HG03342 (cell line): ENCODE data around the gene HSD17B14.
"Not testable (repeated sequence)": the region's sequence is repeated elsewhere in the genome, so short reads cannot be mapped to it uniquely, and the experiment has no call there.

Experiments used
- ATAC-seq: cut with Tn5 transposase; IDR thresholded peaks from one replicate; pipeline ENCODE4 v1.9.1; 2021; ENCODE audit warnings: mild to moderate bottlenecking, moderate library complexity; ENCODE audit not compliant: unreplicated experiment

The HSD17B14 gene

DNA sequence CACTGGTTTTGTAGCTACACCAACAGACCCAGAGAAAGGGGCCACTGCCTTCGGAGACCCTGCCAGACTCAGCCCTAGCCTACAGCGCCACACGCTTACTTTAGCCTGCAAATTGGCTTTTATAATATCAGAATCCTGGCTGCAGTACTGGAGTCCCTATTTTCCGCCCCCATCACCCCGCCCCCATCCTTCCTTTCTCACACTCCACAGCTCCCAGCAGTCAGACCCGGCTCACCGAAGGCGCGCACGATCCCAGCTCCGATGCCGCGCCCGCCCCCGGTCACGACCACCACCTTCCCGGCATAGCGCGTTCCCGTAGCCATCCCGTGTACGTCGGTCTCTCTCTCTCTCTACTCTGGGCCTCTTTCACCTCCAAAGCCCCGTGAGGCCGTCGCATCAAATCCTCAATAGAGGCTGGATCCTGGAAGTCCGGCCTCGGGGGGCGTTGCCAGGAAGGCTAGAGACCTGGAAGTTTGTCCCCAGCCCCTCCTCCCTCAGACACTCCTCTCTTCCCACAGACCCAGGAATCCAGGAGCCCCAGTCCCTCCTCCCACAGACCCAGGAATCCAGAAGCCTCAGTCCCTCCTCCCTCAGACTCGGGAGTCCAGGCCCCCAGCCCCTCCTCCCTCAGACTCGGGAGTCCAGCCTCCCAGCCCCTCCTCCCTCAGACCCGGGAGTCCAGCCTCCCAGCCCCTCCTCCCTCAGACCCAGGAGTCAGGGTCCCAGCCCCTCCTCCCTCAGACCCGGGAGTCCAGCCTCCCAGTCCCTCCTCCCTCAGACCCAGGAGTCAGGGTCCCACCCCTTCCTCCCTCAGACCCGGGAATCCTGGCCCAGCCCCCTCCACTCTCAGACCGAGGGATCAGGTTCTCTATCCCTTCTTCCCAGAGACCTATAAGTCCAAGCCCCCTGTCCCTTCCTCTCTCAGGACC is at the start of gene HSD17B14:
Gene HSD17B14, minus strand, starts transcription at position 403 of the 929 bp plus-strand sequence. Its CDS starts 80 bp downstream, at position 323.
- peak; percentile 8 for ATAC-seq

DNA sequence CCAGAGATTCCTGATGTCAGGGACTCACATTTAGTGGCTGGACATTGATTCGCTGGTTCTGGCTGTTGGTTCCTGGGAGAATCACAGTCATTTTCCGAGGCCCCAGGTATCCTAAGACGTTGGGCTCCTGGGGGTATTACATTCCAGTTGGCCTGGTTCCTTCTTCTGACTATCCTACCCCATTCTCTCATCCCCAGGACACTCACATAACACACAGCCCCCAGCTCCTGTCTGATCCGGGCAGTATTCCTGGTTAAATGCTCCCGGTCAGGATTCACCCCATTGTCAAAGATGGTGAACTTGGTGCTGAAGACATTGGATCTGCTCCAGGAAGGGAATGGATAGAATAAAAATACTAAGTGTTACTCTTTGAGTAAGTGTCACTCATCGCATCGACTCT is 47.4 kb upstream of the HSD17B14 start:
- no peak for ATAC-seq

DNA sequence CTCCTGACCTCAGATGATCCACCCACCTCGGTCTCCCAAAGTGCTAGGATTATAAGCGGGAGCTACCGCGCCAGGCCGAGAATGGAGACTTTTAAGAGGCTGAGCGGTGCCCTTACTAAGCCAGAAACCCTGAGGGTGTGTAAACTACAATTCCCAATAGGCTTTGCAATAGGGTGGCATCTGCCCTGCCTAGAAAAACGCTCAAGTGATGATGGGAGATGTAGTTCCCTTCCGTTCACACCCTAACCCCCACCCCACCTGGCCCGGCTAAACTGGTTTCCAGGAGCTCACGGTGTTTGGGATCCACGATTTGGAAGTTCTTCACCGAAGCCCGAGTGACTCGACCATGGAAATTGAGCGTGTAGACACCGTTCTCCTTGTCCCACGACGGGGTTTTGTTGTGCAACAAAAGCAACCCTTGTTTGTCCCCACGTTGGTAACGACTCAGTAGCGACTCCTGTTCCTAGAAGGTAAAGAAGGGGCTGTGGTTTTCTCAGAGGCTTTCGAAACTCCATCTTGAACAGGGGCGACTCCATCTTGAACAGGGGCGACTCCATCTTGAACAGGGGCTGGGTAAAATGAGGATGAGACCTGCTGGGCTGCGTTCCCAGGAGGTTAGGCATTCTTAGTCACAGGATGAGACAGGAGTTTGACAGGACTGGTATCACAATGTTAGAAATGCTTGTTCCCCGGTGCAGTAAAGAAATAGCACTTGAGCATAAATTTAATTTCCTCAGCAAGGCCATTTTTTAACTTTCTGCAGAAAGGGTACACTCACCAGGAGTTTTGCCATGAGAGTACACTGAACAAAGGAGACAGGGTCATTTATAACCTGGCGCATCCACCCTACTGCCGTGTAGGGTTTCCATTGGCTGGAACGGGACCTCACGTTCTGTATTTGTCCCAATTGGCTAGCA is 45.7 kb upstream of the HSD17B14 start:
- ATAC-seq: no peak

DNA sequence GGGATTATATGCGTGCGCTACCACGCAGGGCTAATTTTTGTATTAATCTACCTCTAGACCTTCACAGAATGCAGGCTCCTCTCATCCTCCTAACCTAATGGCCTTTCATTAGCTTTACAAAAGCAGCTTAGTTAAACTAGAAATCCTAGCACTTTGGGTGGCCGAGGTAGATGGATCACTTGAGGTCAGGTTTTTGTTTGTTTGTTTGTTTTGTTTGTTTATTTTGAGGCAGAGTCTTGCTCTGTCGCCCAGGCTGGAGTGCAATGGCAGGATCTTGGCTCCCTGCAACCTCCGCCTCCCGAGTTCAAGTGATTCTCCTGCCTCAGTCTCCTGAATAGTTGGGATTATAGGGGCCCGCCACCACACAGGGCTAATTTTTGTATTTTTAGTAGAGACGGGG is 43.4 kb upstream of the HSD17B14 start:
- ATAC-seq: not testable (repeated sequence)

DNA sequence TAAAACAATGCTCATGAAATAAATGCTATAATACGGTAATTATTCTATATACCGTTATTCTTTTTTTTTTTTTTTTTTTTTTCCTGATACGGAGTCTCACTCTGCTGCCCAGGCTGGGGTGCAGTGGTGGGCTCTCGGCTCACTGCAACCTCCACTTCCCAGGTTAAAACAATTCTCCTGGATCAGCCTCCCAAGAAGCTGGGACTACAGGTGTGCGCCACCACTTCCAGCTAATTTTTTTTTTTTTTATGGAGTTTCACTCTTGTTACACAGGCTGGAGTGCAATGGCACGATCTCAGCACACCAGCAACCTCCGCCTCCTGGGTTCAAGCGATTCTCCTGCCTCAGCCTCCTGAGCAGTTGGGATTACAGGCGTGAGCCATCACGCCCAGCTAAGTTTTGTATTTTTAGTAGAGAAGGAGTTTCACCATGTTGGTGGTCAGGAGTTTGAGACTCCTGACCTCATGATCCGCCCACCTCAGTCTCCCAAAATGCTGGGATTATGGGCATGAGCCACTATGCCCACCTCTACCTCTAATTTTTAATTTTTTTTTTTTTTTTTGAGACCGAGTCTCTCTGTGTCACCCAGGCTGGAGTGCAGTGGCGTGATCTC is 42.8 kb upstream of the HSD17B14 start:
- no peak for ATAC-seq

DNA sequence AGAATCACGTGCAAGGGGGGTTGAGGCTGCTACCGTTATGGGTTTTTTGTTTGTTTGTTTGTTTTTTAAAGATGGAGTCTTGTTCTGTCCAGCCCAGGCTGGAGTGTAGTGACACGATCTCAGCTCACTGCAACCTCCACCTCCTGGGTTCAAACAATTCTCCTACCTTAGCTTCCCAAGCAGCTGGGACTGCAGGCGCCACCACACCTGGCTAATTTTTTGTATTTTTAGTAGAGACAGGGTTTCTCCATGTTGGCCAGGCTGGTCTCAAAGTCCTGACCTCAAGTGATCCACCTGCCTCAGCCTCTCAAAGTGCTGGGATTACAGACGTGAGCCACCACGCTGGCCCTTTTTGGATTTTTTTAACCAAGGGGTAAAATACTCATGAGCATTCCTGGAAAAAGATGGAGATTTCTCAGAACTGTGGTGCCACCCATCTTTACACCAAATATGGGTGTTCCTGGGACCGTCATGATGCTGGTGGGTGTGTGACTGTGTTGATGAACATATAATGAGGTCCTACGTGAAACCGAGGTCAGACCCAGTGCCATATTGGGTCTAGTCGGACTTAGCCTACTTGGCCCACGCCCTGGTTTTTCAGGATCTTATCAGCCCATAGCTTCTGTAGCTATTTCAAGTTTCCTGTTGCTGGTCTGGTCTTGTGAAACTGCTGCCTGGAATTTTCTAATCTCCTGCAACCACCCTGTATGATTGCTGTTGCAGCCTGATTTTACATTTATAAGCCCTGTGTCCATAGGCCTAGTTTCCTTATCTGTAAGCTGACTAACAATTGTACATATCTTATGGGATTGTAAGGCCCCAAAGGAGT is 42.1 kb upstream of the HSD17B14 start:
- no peak for ATAC-seq

DNA sequence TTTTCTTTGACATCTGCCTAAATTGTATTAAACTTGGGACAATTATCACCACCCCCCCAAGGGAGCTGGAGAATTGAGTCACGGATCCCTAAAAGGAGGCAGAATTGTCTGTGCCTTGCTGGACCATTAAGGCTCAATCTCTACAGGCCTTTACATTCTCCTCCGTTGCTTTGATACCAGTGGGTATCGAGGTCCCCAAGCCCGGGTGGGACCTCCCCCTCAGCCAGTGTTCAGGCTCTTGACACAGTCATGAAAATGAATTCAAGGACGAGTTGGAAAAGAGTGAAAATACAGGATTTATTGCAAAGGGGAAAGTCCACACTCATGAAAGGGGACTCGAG is 41.5 kb upstream of the HSD17B14 start:
- no peak for ATAC-seq

DNA sequence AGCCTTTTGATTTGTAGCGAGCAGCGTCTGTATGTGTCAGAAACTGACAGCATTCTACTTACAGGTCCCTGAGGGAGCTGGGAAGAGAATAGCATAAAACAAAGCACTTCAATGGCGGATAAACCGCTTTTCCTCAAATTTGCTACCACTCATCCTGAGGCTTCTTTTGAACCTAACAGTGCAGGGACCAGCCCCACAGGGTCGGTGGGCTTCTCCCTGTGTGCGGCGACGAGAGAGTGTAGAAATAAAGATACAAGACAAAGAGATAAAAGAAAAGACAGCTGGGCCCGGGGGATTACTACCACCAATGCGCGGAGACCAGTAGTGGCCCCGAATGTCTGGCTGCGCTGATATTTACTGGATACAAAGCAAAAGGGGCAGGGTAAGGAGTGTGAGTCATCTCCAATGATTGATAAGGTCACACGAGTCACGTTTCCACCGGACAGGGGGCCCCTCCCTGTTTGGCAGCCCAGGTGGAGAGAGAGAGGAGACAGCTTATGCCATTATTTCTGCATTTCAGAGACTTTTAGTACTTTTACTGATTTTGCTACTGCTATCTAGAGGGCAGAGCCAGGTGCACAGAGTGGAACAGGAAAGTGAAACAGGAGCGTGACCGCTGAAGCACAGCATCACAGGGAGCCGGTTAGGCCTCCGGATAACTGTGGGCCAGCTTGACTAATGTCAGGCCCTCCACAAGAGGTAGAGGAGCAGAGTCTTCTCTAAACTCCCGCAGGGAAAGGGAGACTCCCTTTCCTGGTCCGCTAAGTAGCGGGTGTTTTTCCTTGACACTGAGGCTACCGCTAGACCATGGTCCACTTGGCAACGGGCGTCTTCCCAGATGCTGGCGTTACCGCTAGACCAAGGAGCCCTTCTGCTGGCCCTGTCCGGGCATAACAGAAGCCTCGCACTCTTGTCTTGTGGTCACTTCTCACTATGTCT is 40.0 kb upstream of the HSD17B14 start:
- ATAC-seq: not testable (repeated sequence)

DNA sequence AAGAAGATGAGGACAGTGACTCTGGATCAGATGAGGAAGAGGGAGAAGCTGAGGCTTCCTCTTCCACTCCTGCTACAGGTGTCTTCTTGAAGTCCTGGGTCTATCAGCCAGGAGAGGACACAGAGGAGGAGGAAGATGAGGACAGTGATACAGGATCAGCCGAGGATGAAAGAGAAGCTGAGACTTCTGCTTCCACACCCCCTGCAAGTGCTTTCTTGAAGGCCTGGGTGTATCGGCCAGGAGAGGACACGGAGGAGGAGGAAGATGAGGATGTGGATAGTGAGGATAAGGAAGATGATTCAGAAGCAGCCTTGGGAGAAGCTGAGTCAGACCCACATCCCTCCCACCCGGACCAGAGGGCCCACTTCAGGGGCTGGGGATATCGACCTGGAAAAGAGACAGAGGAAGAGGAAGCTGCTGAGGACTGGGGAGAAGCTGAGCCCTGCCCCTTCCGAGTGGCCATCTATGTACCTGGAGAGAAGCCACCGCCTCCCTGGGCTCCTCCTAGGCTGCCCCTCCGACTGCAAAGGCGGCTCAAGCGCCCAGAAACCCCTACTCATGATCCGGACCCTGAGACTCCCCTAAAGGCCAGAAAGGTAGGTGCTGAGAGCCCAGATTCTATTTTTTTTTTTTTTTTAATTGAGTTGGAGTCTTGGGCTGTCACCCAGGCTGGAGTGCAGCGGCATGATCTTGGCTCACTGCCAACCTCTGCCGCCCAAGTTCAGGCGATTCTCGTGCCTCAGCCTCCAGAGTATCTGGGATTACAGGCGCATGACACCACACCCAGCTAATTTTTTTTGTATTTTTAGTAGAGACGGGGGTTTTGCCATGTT is 38.2 kb upstream of the HSD17B14 start:
- ATAC-seq: no peak

DNA sequence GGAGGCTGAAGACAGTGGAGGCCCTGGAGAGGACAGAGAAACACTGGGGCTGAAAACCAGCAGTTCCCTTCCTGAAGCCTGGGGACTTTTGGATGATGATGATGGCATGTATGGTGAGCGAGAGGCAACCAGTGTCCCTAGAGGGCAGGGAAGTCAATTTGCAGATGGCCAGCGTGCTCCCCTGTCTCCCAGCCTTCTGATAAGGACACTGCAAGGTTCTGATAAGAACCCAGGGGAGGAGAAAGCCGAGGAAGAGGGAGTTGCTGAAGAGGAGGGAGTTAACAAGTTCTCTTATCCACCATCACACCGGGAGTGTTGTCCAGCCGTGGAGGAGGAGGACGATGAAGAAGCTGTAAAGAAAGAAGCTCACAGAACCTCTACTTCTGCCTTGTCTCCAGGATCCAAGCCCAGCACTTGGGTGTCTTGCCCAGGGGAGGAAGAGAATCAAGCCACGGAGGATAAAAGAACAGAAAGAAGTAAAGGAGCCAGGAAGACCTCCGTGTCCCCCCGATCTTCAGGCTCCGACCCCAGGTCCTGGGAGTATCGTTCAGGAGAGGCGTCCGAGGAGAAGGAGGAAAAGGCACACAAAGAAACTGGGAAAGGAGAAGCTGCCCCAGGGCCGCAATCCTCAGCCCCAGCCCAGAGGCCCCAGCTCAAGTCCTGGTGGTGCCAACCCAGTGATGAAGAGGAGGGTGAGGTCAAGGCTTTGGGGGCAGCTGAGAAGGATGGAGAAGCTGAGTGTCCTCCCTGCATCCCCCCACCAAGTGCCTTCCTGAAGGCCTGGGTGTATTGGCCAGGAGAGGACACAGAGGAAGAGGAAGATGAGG is 37.4 kb upstream of the HSD17B14 start:
- no peak for ATAC-seq

DNA sequence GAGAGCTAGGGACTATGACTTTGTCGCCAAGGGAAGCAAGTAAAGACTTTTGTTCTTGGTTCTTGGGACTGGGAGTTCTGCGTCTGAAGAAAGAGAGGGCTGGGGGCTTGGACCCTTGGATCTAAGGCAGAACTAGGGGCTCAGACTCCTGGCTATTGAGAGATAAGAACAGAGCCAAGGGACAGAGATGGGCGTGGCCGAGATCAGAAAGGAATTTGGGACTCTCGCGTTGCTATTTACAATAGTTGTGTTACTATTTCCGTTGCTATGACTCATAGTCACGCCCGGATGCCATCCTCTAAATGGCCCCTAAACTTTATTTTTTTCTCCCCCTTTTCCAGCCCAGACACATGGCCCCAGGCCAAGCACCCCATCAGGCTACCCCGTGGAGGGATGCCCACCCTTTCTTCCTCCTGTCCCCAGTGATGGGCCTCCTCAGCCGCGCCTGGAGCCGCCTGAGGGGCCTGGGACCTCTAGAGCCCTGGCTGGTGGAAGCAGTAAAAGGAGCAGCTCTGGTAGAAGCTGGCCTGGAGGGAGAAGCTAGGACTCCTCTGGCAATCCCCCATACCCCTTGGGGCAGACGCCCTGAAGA is 36.7 kb upstream of the HSD17B14 start:
- ATAC-seq: no peak

DNA sequence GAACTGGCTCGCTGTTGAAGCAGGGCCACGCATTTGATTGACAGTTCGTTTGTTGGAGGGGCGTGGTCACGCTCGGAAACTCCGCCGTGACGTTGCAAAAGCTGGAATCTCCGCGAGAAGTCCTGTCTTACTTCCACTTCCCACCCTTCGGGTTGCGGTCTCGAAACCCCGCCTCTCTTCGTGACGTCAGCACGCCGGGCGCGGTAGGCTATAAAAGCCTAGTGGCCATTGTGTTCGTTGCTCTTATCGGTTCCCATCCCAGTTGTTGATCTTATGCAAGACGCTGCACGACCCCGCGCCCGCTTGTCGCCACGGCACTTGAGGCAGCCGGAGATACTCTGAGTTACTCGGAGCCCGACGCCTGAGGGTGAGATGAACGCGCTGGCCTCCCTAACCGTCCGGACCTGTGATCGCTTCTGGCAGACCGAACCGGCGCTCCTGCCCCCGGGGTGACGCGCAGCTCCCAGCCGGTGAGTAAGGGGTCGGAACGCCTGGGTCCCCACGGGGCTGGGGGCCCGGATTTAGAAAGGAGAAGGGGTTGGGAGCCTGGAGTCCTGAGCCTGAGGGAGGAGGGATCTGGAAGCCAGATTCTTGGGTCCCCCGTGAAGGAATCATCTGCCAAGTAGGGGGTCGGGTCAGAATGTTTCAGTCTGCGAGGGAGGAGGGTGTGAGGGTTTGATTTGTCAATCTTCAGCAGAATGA is 36.0 kb upstream of the HSD17B14 start, which contains the start of gene PPP1R15A:
Gene PPP1R15A, plus strand, starts transcription at position 240 of the 702 bp plus-strand sequence. CDS start 813 bp downstream, outside the sequence.
- ATAC-seq: peak; percentile 43

DNA sequence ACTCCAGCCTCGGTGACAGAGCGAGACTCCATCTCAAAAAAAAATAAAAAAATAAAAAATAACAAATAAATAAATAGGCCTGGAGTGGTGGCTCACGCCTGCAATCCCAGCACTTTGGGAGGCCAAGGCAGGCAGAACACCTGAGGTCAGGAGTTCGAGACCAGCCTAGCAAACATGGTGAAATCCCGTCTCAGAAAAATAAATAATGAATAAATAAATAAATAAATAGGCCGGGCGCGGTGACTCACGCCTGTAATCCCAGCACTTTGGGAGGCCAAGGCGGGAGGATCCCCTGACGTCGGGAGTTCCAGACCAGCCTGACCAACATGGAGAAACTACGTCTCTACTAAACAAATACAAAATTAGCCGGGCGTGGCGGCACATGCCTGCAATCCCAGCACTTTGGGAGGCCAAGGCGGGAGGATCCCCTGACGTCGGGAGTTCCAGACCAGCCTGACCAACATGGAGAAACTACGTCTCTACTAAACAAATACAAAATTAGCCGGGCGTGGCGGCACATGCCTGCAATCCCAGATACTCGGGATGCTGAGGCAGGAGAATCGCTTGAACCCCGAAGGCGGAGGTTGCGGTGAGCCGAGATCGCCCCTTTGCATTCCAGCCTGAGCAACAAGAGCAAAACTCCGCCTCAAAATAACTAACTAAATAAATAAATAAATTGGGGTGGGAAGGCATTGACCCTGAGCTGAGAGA is 35.3 kb upstream of the HSD17B14 start:
- not testable (repeated sequence) for ATAC-seq

DNA sequence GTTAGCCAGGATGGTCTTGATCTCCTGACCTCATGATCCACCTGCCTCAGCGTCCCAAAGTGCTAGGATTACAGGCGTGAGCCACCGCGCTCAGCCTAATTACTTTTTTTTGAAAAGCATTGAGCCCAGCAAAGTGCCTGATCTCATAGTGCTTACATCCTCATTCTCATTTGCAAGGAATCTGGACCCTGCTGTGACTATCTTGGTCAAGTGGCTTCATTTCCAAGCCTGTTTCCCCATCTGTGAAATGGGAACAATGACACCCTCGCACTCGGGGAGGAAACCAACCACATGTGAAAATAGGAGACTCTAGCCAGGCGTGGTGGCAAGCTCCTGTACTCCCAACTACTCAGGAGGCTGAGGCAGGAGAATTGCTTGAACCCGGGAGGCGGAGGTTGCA is 33.8 kb upstream of the HSD17B14 start:
- ATAC-seq: no peak

DNA sequence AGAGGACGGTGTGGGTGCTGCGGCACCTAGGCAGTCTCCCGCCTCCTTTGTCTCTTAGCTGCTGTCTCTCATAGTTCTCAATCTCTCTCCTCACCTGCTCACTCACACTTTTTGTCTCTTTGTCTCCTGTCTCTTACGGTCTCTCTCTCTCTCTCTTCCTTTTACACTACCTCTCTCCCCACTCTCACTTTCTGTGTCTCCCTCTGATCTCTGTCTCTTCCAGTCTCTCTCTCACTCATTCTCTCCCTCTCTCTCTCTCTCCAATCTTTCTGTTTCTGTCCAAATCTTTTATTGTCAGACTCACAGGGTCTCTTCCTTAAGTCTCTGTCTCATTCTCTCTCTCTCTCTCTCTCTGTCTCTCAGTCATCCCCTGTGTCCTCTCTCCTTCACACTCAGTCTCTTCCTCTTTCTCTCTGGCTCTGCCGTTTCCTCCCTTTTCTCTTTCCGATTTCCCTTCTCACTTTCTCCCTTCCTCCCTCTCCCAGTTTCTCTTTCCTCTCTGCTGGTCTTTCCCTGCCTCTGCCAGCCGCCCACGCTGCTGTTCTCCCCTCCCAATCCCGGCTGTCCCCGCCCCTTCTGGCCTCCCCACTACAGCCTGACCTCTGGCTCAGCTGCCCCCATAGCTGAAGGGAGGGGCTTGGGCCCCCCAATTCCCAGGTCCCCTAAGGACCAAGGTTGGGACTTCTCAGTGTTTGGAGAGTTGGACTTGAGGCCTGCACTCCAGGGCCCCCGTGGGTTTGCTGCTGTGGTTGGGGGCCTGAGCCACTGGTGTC is 32.0 kb upstream of the HSD17B14 start, which contains the start of gene PLEKHA4:
Gene PLEKHA4, minus strand, starts transcription at position 504 of the 773 bp plus-strand sequence. CDS start 997 bp downstream, outside the sequence.
- no peak for ATAC-seq
